BLaER1 (cell line): Measurements from ENCODE around the gene SUSD4.

Source experiments
- H3K27ac ChIP-seq: shearing (Covaris generic); formaldehyde crosslinking; 2 replicates; pipeline ENCODE4 v1.8.1; 2022
- H3K27me3 ChIP-seq: shearing (Covaris generic); formaldehyde crosslinking; 2 replicates; pipeline ENCODE4 v1.8.1; 2022
- H3K36me3 ChIP-seq: shearing (Covaris generic); formaldehyde crosslinking; 2 replicates; pipeline ENCODE4 v1.8.1; 2022
- H3K4me1 ChIP-seq: shearing (Covaris generic); formaldehyde crosslinking; 2 replicates; pipeline ENCODE4 v1.8.1; 2022
- H3K4me2 ChIP-seq: shearing (Covaris generic); formaldehyde crosslinking; 2 replicates; pipeline ENCODE4 v1.8.1; 2022
- H3K4me3 ChIP-seq: shearing (Covaris generic); formaldehyde crosslinking; 2 replicates; pipeline ENCODE4 v1.8.1; 2022
- H3K9ac ChIP-seq: shearing (Covaris generic); formaldehyde crosslinking; 2 replicates; pipeline ENCODE4 v1.8.1; 2022
- H3K9me3 ChIP-seq: shearing (Covaris generic); formaldehyde crosslinking; 2 replicates; pipeline ENCODE4 v1.8.1; 2022
- H4K20me1 ChIP-seq: shearing (Covaris generic); formaldehyde crosslinking; 2 replicates; pipeline ENCODE4 v1.8.1; 2022
- Cebpa-rat ChIP-seq: shearing (Covaris generic); IDR thresholded peaks from 2 replicates; pipeline ENCODE4 v1.8.1; 2022

The SUSD4 gene

DNA sequence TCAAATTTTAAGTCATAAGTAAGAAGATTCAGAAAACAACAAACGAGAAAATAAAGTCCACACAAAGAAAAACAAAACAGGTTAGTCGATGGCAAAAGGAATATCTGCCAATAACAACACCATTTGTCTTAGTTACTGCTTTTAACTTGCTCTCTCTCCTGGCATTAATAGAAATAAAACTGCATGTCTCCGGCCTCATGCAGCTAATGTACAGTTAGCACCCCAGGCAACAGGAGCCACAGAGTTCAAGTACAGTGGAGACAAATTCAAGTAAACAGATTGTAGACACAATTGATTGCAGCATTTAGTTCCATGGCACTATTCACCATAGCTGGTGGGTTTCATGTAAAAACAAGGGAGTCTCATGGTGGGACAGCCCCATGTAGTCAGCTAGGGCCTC is 33.5 kb downstream of the SUSD4 start:
- H4K20me1 ChIP-seq = no peaks in the 10 kb centered on the region
- H3K4me3 ChIP-seq = no peak overlapping the region
- no peaks in the 10 kb centered on the region for H3K27me3 ChIP-seq
- H3K9me3 ChIP-seq = no peaks in the 10 kb centered on the region
- no peak for TF ChIP-seq Cebpa-rat
- H3K4me2 ChIP-seq = no peak overlapping the region
- H3K9ac ChIP-seq = no peak overlapping the region
- no peaks in the 10 kb centered on the region for H3K4me1 ChIP-seq
- no peak overlapping the region for H3K27ac ChIP-seq
- no peaks in the 10 kb centered on the region for H3K36me3 ChIP-seq

DNA sequence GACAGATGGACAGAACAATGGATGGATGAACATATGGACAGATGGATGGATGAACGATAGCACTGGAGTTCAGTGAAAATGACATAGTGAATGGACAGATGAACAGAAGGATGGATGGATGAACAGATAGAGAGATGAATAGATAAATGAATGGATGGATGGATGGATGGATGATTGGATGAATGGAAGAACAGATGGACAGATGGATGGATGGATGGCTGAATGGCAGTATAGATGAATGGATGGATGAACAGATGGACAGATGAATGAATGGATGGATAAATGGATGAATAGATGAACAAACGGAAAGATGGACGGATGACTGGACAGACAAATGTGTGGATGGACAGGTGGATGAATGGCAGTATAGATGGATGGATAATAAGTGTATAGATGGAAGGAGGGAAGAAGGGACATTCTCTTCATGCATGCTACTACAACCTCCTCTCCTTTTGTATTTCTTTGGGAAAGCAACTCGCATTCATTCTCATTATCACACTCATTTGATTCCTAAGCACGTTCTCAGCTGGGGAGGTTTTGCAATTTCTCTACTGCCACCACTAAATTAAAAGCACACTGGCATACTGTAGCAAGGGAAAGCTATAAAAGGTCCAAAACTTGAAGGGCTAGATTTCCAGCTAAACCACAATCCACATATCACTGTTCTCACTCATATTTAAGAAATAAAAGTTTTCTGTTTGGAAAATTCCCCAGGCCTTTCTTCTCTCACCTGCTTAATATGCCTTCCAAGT is 34.1 kb downstream of the SUSD4 start:
- Histone ChIP-seq H4K20me1 (no peaks in the 10 kb centered on the region), H3K4me1 (no peaks in the 10 kb centered on the region), H3K4me2 (no peak overlapping the region), H3K4me3 (no peak overlapping the region), H3K27ac (no peak overlapping the region), H3K9ac (no peak overlapping the region), H3K9me3 (no peaks in the 10 kb centered on the region), H3K27me3 (no peaks in the 10 kb centered on the region), H3K36me3 (no peaks in the 10 kb centered on the region)
- no peak for TF ChIP-seq Cebpa-rat

DNA sequence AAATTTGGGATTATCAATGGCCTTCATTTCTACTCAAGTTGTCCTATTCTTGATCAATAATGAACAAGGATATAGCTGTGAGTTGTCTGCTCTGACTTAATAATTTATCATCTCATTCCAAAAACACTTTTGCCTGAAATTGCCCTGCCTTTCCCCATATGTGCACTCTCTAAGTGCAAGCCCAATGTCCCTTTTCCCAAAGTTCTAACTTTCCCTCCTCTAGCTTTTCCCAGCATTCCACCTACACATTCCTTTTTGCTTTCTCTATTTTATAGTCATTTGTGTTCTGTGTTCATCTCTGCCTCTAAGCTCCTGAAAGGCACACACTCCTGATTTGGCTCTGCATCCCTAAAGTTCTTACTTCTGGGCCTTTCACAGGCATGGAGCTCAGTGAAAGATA is 34.7 kb downstream of the SUSD4 start:
- peaks cover under 1% of the 10 kb centered on the region; the same call in 1 of the 2 replicates for H3K4me1 ChIP-seq
- no peak for TF ChIP-seq Cebpa-rat
- H3K9ac ChIP-seq = no peak overlapping the region
- no peak overlapping the region for H3K27ac ChIP-seq
- H3K9me3 ChIP-seq = no peaks in the 10 kb centered on the region
- H3K4me2 ChIP-seq = no peak overlapping the region
- no peaks in the 10 kb centered on the region for H4K20me1 ChIP-seq
- no peak overlapping the region for H3K4me3 ChIP-seq
- no peaks in the 10 kb centered on the region for H3K36me3 ChIP-seq
- no peaks in the 10 kb centered on the region for H3K27me3 ChIP-seq

DNA sequence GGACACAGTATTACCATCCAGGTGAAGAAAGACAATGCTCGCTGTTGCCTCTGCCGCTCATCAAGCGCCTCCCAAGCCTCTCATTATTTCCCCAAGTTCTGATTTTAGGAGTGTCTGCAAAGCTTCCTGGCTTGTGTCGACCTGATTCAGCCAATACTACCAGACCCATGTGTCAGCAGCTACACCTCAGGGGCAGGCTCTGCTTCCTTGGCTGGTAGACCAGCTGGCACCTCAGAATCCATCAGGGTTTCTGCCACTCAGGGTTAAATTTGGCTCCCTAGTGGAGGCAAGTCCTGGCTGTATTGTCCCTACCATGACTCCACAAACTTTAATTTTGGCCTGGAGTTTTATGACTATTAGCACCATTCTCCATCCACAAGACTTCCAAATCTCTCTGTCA is 35.4 kb downstream of the SUSD4 start:
- no peaks in the 10 kb centered on the region for H3K9me3 ChIP-seq
- no peaks in the 10 kb centered on the region for H4K20me1 ChIP-seq
- peaks cover 7% of the 10 kb centered on the region for H3K4me1 ChIP-seq
- no peaks in the 10 kb centered on the region for H3K36me3 ChIP-seq
- no peak overlapping the region for H3K27ac ChIP-seq
- no peak overlapping the region for H3K9ac ChIP-seq
- no peak for TF ChIP-seq Cebpa-rat
- H3K4me3 ChIP-seq = no peak overlapping the region
- H3K27me3 ChIP-seq = no peaks in the 10 kb centered on the region
- H3K4me2 ChIP-seq = no peak overlapping the region

DNA sequence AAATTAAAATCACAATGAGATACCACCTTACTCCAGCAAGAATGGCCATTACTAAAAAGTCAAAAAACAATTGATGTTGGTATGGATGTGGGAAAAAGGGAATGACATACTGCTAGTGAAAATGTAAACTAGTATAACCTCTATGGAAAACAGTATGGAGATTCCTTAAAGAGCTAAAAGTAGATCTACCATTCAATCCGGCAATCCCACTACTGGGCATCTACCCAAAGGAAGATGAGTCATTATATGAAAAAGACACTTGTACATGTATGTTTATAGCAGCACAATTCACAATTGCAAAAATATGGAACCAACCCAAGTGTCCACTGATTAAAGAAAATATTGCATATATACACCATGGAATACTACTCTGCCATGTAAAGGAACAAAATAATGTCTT is 37.2 kb downstream of the SUSD4 start:
- TF ChIP-seq Cebpa-rat = no peak
- Histone ChIP-seq H4K20me1 (no peaks in the 10 kb centered on the region), H3K9ac (no peak overlapping the region), H3K27ac (no peak overlapping the region), H3K9me3 (no peaks in the 10 kb centered on the region), H3K36me3 (no peaks in the 10 kb centered on the region), H3K4me2 (no peak overlapping the region), H3K27me3 (no peaks in the 10 kb centered on the region), H3K4me1 (peaks cover 15% of the 10 kb centered on the region), H3K4me3 (no peak overlapping the region)

DNA sequence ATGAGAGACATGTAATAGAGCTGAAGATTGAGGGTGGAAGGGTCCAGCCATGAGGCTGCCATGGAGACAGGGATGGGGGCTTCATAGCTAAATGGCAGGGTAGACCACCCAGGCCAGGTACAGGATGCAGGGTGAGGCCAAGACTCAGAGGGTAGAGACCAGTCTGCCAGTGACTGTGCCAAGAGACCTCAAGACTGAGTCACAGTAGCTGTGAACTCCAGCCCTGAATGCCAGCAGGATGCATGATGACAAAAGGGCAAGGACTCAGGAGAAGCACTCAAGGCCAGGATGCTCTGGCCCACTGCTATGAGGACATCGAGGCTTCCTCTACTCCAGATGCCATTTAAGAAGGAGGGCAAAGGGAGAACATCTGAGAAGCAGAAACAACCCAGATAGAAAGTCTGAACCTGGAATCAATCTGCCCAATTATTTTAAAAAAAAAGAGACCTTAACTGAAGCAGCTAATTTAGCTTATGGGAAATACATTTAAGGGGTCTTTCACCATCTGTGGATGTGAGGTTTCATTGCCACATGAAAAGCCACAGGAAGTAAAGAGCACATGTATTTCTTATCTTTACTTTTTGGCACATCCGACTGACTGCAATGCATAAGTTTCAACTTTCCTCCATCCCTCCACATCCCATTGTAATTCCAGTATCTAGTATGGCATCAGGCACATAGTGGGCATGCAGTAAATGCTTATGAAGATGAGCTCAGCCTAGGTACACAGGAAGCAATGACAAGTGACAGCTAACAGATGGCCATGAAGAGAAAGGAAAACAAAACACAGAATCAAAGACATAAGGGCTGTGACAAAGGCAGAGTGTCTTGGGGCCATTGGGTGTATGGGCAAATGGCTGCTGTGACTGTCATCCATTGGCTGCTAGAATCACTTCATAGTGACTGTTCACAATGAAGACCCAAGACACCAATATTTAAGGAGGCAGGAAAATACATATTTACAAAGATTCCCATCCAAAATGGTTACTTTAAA is 40.2 kb downstream of the SUSD4 start:
- no peaks in the 10 kb centered on the region for H4K20me1 ChIP-seq
- no peak for TF ChIP-seq Cebpa-rat
- no peak overlapping the region for H3K9ac ChIP-seq
- no peaks in the 10 kb centered on the region for H3K36me3 ChIP-seq
- H3K27me3 ChIP-seq = no peaks in the 10 kb centered on the region
- no peak overlapping the region for H3K27ac ChIP-seq
- no peaks in the 10 kb centered on the region for H3K9me3 ChIP-seq
- H3K4me1 ChIP-seq = peaks cover 15% of the 10 kb centered on the region
- no peak overlapping the region for H3K4me3 ChIP-seq
- peak overlapping the region; percentile 63 for H3K4me2 ChIP-seq

DNA sequence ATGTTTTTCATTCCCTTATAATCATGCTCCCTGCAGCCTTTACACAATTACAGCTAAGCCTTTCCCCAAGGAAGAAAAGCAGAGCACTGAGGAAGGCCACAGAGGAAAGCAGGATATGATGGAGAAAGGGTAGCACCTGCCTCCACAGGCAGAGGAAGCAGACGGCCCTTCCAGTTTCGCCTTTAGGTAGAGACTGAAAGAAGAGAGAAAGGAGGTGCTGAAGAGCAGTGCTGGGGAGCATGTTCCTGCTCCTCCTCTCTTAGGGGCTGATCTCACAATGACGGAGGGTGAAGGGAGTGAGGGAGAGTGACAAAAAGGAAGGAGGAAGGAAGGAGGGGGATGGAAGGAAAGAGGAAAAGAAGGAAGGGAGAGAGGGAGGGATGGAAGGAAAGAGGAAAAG is 41.1 kb downstream of the SUSD4 start:
- no peak overlapping the region for H3K9ac ChIP-seq
- no peak overlapping the region for H3K4me3 ChIP-seq
- H3K27ac ChIP-seq = no peak overlapping the region
- H3K4me1 ChIP-seq = peaks cover 15% of the 10 kb centered on the region
- H4K20me1 ChIP-seq = no peaks in the 10 kb centered on the region
- no peaks in the 10 kb centered on the region for H3K9me3 ChIP-seq
- H3K4me2 ChIP-seq = peak overlapping the region; percentile 63
- no peaks in the 10 kb centered on the region for H3K36me3 ChIP-seq
- H3K27me3 ChIP-seq = no peaks in the 10 kb centered on the region
- TF ChIP-seq Cebpa-rat = no peak

DNA sequence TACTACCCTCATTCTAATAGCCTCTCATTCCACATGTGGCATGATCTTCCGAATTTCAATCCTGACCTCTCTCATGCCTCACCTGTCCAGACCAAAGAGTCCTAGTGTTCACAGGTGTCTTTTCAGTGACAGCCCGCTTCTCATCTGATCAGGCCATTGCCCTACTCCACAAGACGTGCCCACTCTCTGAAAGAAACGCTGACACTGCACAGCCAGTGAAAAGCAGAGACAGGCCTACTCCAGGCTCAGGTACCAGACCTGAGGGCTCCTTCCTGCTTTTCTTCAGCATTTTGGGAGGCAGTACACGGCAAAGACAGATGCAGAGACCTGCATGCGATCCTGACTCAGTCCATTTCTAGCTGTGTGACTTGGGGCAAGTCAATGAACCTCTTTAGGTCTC is 43.0 kb downstream of the SUSD4 start:
- Histone ChIP-seq H3K9me3 (no peaks in the 10 kb centered on the region), H3K4me1 (peaks cover 15% of the 10 kb centered on the region), H4K20me1 (no peaks in the 10 kb centered on the region), H3K4me2 (no peak overlapping the region), H3K27ac (no peak overlapping the region), H3K4me3 (no peak overlapping the region), H3K27me3 (no peaks in the 10 kb centered on the region), H3K36me3 (no peaks in the 10 kb centered on the region), H3K9ac (no peak overlapping the region)
- no peak for TF ChIP-seq Cebpa-rat

DNA sequence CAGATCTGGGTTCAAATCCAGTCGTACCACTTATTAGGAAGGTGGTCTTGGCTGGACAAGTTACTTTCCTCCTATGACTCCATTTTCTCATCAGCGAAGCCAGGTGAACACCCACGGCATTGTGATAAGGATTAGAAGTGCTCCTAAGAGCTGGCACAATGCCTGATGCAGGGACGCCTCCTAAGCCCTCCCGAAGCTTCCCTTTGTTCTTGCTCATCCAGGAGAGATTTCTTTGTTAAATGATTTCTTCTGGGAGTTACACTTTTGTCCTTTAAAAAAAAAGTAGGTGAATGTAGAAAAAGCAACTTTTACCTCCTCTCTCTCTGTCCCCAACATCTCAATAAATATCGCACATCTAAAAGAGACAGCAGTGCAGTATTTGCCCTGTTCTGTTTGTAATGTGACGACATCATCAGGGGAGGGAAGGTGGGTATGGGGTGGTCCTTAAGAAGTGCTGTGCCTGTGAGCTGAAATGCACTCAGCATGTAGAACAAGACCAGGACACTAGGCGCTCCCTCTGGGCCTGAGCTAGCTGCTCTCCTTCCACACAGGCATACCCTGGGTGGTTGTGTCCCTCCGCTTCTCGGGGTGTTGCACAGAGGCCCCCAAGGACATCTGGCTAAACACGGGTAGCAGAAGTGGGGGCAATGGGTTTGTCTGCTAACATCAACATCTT is 43.9 kb downstream of the SUSD4 start:
- Histone ChIP-seq H3K9me3 (no peaks in the 10 kb centered on the region), H3K4me3 (no peak overlapping the region), H4K20me1 (no peaks in the 10 kb centered on the region), H3K4me2 (no peak overlapping the region), H3K27me3 (no peaks in the 10 kb centered on the region), H3K4me1 (peaks cover 15% of the 10 kb centered on the region), H3K27ac (no peak overlapping the region), H3K36me3 (no peaks in the 10 kb centered on the region), H3K9ac (no peak overlapping the region)
- TF ChIP-seq Cebpa-rat = no peak
